SK-N-SH treated with all-trans-retinoic acid at 6 μM for 48 hours (cell line): Measurements from ENCODE around the gene DHX8.

ENCODE experiments used
- ARNTL ChIP-seq: fragments of 450-650 bp; formaldehyde crosslinking; IDR thresholded peaks from 2 replicates; pipeline ENCODE4 v1.5.0; 2020; ENCODE audit warnings: low read depth, mild to moderate bottlenecking, moderate library complexity, borderline replicate concordance
- BACH2 ChIP-seq: fragments of 250-450 bp; sonication (Bioruptor Pico); IDR thresholded peaks from 2 replicates; pipeline ENCODE4 v1.9.0; 2021; ENCODE audit warnings: mild to moderate bottlenecking, borderline replicate concordance
- PATZ1 ChIP-seq: fragments of 250-450 bp; sonication (Bioruptor Pico); IDR thresholded peaks from 2 replicates; pipeline ENCODE4 v1.8.0; 2020; ENCODE audit warnings: mild to moderate bottlenecking, moderate library complexity, borderline replicate concordance
- RARB ChIP-seq: fragments of 250-450 bp; sonication (Bioruptor Pico); IDR thresholded peaks from 2 replicates; pipeline ENCODE4 v1.8.0; 2021; ENCODE audit warnings: mild to moderate bottlenecking, moderate library complexity
- TCF4 ChIP-seq: fragments of 250-450 bp; sonication (Bioruptor Pico); IDR thresholded peaks from 2 replicates; pipeline ENCODE4 v1.8.0; 2021; ENCODE audit warnings: mild to moderate bottlenecking, moderate library complexity, borderline replicate concordance
- ZFP3 ChIP-seq: fragments of 250-450 bp; sonication (Bioruptor Pico); IDR thresholded peaks from 2 replicates; pipeline ENCODE4 v1.5.0; 2020; ENCODE audit warnings: mild to moderate bottlenecking, moderate library complexity
- TF ChIP-seq, protein P1 (sequence below): fragments of 250-450 bp; sonication (Bioruptor Pico); IDR thresholded peaks from 2 replicates; pipeline ENCODE4 v1.5.1; 2020; ENCODE audit warnings: low read depth, mild to moderate bottlenecking, moderate library complexity

DNA sequence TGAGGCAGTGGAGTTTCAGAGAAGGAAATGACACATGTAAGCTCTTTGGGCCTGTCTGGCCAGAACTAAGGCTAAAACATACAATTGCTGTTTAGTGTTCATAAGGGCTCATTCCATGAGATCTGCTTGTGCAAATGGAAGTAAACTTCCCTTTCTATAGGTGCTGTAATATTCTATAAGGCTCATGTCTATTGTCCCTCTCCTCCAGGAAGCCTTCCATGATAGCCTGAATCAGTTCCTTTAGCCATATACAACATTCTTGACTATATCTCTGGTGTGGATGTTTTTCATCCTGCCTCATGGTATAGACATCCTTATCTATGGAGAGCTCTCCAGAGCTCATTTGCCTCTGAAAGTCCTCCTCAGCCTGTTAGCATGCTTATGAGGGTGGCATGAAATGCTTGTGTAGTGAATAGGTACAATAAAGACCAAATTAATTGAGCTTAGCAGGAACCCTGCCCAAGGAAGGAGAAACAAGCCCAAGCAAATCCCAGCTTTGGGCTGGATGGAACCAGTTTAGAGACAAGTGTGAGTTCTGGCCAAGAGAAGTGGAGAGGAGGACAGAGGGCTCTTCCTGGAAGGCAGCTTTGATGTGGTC lies 64.0 kb downstream of the DHX8 start:
- no peak for TF ChIP-seq PATZ1
- TF ChIP-seq ZFP3: no peak
- no peak for TF ChIP-seq ARNTL
- TF ChIP-seq, protein P1, sequence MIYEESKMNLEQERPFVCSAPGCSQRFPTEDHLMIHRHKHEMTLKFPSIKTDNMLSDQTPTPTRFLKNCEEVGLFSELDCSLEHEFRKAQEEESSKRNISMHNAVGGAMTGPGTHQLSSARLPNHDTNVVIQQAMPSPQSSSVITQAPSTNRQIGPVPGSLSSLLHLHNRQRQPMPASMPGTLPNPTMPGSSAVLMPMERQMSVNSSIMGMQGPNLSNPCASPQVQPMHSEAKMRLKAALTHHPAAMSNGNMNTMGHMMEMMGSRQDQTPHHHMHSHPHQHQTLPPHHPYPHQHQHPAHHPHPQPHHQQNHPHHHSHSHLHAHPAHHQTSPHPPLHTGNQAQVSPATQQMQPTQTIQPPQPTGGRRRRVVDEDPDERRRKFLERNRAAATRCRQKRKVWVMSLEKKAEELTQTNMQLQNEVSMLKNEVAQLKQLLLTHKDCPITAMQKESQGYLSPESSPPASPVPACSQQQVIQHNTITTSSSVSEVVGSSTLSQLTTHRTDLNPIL (CRISPR knock-in tag): no peak
- TF ChIP-seq TCF4 (CRISPR knock-in tag): no peak
- TF ChIP-seq BACH2: no peak
- TF ChIP-seq RARB (CRISPR knock-in tag): no peak
